HG03103 (cell line): ENCODE data around the gene ZFHX3.

Source experiments
- ATAC-seq: cut with Tn5 transposase; IDR thresholded peaks from one replicate; pipeline ENCODE4 v1.9.1; 2021; ENCODE audit warnings: low read depth; ENCODE audit not compliant: unreplicated experiment

The ZFHX3 gene

GRCh38 chr16:73042807-73043206 is 5.1 kb downstream of the ZFHX3 start:
- no peak for ATAC-seq

GRCh38 chr16:73041676-73042075 is 6.3 kb downstream of the ZFHX3 start:
- no peak for ATAC-seq

- no peak for ATAC-seq
Measured at GRCh38 chr16:73040735-73041402, 7.1 kb downstream of the ZFHX3 start.

GRCh38 chr16:73040136-73040535 is 7.8 kb downstream of the ZFHX3 start:
- no peak for ATAC-seq

- no peak for ATAC-seq
Measured at GRCh38 chr16:73037845-73038570, 9.9 kb downstream of the ZFHX3 start.

- no peak for ATAC-seq
Measured at GRCh38 chr16:73037331-73037745, 10.6 kb downstream of the ZFHX3 start.

GRCh38 chr16:73036074-73036826 is 11.7 kb downstream of the ZFHX3 start:
- ATAC-seq = peak; percentile 58

GRCh38 chr16:73034374-73034773 is 13.6 kb downstream of the ZFHX3 start:
- peak; percentile 32 for ATAC-seq

- no peak for ATAC-seq
Measured at GRCh38 chr16:73033271-73033998, 14.5 kb downstream of the ZFHX3 start.

- ATAC-seq = peak; percentile 29
Measured at GRCh38 chr16:73032541-73033270, 15.2 kb downstream of the ZFHX3 start.

GRCh38 chr16:73031984-73032383 is 15.9 kb downstream of the ZFHX3 start:
- ATAC-seq = no peak

- no peak for ATAC-seq
Measured at GRCh38 chr16:73031155-73031866, 16.6 kb downstream of the ZFHX3 start.

GRCh38 chr16:73028721-73029361 is 19.1 kb downstream of the ZFHX3 start:
- ATAC-seq = no peak

GRCh38 chr16:73028263-73028662 is 19.7 kb downstream of the ZFHX3 start:
- no peak for ATAC-seq

GRCh38 chr16:73027685-73028111 is 20.2 kb downstream of the ZFHX3 start:
- ATAC-seq = no peak

GRCh38 chr16:73026754-73027684 is 20.9 kb downstream of the ZFHX3 start:
- ATAC-seq = no peak

- ATAC-seq = no peak
Measured at GRCh38 chr16:73025856-73026210, 22.1 kb downstream of the ZFHX3 start.
